ENCODE measurements around the gene LYVE1.

GRCh38 chr11:10576035-10576398 is 7.6 kb upstream of the LYVE1 start:
- TF ChIP-seq CTCF (IDR thresholded peaks at IDR 0.05) (no peak), POLR2A (IDR thresholded peaks at IDR 0.05; ENCODE audit: low read length) (no peak)
